Activated naive CD4-positive, alpha-beta T cell treated with Interleukin-2 at 50 U/mL for 16 hours (primary cell): Measurements from ENCODE around the gene THBS4.

Source experiments
- DNase-seq: peaks from one replicate; pipeline ENCODE4 v3.0.0-alpha.2; 2020

THBS4 gene

GRCh38 chr5:80034962-80035821 lies at the start of gene THBS4:
Gene THBS4, plus strand, starts transcription at chr5:80035348. Its CDS starts 190 bp downstream, at chr5:80035538.
- no peak for DNase-seq

- no peak for DNase-seq
Observed at GRCh38 chr5:79986260-79986659, 48.9 kb upstream of the THBS4 start.

GRCh38 chr5:79990205-79990597 lies 44.9 kb upstream of the THBS4 start:
- no peak for DNase-seq

GRCh38 chr5:79990598-79991507 lies 44.3 kb upstream of the THBS4 start, which contains the start of gene MTX3:
Gene MTX3, minus strand, starts transcription at chr5:79991262. Its CDS starts 24 bp downstream, at chr5:79991238.
- DNase-seq: peak; percentile 89

- DNase-seq: no peak
Observed at GRCh38 chr5:79992891-79993657, 42.1 kb upstream of the THBS4 start.

GRCh38 chr5:79999722-80000121 lies 35.4 kb upstream of the THBS4 start:
- DNase-seq: no peak

GRCh38 chr5:80002677-80003076 lies 32.5 kb upstream of the THBS4 start:
- DNase-seq: no peak

- no peak for DNase-seq
Observed at GRCh38 chr5:80008995-80009765, 26.0 kb upstream of the THBS4 start.

GRCh38 chr5:80010754-80011392 lies 24.3 kb upstream of the THBS4 start:
- DNase-seq: no peak

- no peak for DNase-seq
Observed at GRCh38 chr5:80025069-80025468, 10.1 kb upstream of the THBS4 start.

GRCh38 chr5:80026841-80027240 lies 8.3 kb upstream of the THBS4 start:
- no peak for DNase-seq

- no peak for DNase-seq
Observed at GRCh38 chr5:80031109-80031508, 4.0 kb upstream of the THBS4 start.

GRCh38 chr5:80033513-80033912 lies 1.6 kb upstream of the THBS4 start:
- DNase-seq: no peak

GRCh38 chr5:80034559-80034958 lies 589 bp upstream of the THBS4 start:
- no peak for DNase-seq

GRCh38 chr5:80035839-80036238 lies 691 bp downstream of the THBS4 start:
- DNase-seq: no peak

GRCh38 chr5:80036615-80037014 lies 1.5 kb downstream of the THBS4 start:
- DNase-seq: no peak

- DNase-seq: no peak
Observed at GRCh38 chr5:80037366-80037765, 2.2 kb downstream of the THBS4 start.

GRCh38 chr5:80039650-80040049 lies 4.5 kb downstream of the THBS4 start:
- DNase-seq: no peak

- no peak for DNase-seq
Observed at GRCh38 chr5:80041527-80041926, 6.4 kb downstream of the THBS4 start.

GRCh38 chr5:80042330-80042729 lies 7.2 kb downstream of the THBS4 start:
- no peak for DNase-seq

- DNase-seq: no peak
Observed at GRCh38 chr5:80043187-80043586, 8.0 kb downstream of the THBS4 start.
